AG10803 (cell line): ENCODE measurements around the gene MAST1.
"Not testable (repeated sequence)": the region's sequence is repeated elsewhere in the genome, so short reads cannot be mapped to it uniquely, and the experiment has no call there.

ENCODE experiments used
- DNase-seq: peaks from one replicate; pipeline ENCODE4 v3.0.0; 2010; ENCODE audit warnings: low read depth
- H3K4me3 ChIP-seq: 2 replicates; pipeline ENCODE4 v1.5.1; 2011; ENCODE audit warnings: mild to moderate bottlenecking, low read length, control low read depth
- CTCF ChIP-seq: conservative IDR thresholded peaks from 2 replicates; pipeline ENCODE4 v1.5.1; 2011; ENCODE audit warnings: mild to moderate bottlenecking, low read length, control low read depth, inconsistent platforms

MAST1 gene

GRCh38 chr19:12838886-12839756 is 806 bp downstream of the MAST1 start:
- TF ChIP-seq CTCF = no peak
- no peak overlapping the region for H3K4me3 ChIP-seq
- DNase-seq = no peak

GRCh38 chr19:12840091-12841079 is 2.1 kb downstream of the MAST1 start:
- H3K4me3 ChIP-seq = peak overlapping the region; percentile 34
- TF ChIP-seq CTCF = no peak
- DNase-seq = peak; percentile 46

GRCh38 chr19:12841094-12841493 is 2.8 kb downstream of the MAST1 start:
- peak overlapping the region; percentile 34 for H3K4me3 ChIP-seq
- no peak for DNase-seq
- no peak for TF ChIP-seq CTCF

GRCh38 chr19:12842511-12842910 is 4.2 kb downstream of the MAST1 start:
- TF ChIP-seq CTCF = no peak
- no peak for DNase-seq
- H3K4me3 ChIP-seq = no peak overlapping the region

- TF ChIP-seq CTCF = no peak
- DNase-seq = no peak
- no peak overlapping the region for H3K4me3 ChIP-seq
Observed at GRCh38 chr19:12843328-12843727, 5.0 kb downstream of the MAST1 start.

- no peak for DNase-seq
- no peak overlapping the region for H3K4me3 ChIP-seq
- no peak for TF ChIP-seq CTCF
Observed at GRCh38 chr19:12843999-12844732, 5.9 kb downstream of the MAST1 start.

- DNase-seq, H3K4me3 ChIP-seq: not testable (repeated sequence)
Observed at GRCh38 chr19:12846613-12847012, 8.3 kb downstream of the MAST1 start.
